ENCODE results near the gene XRCC1. TPM values are rescaled to one million over a fixed set of nuclear protein-coding genes. Genes with fewer than 3 reads are reported as not detected.
A peak's percentile ranks its signal among the peaks of the same experiment; 100 is the strongest.

XRCC1 gene
- total and polyA plus RNA-seq, 10 of the 15 experiments (the other 5 are each of a cell fraction or from before 2014, with no cell fraction given), result 2.0 to 51.1 (median 33.7) TPM

- TF ChIP-seq TCF3 (IDR thresholded peaks at IDR 0.05; ENCODE audit: borderline replicate concordance, insufficient read depth, low read depth, low read length) (no peak), CUX1 (IDR thresholded peaks at IDR 0.05; ENCODE audit: insufficient replicate concordance, low read depth, low read length) (no peak), IKZF1 (conservative IDR thresholded peaks at IDR 0.05) (peak; percentile 100), STAT1 (conservative IDR thresholded peaks at IDR 0.05) (peak; percentile 95; the same call in 1 of the 2 replicates), ESRRA (IDR thresholded peaks at IDR 0.05; ENCODE audit: low read length) (no peak), BCL11A (IDR thresholded peaks at IDR 0.05; ENCODE audit: low read depth, low read length) (no peak), ZNF24 (IDR thresholded peaks at IDR 0.05) (no peak), ASH2L (IDR thresholded peaks at IDR 0.05; ENCODE audit: borderline replicate concordance, low read depth) (no peak), SMAD5 (IDR thresholded peaks at IDR 0.05; ENCODE audit: low read depth) (no peak), RAD51 (IDR thresholded peaks at IDR 0.05) (no peak), YY1 (IDR thresholded peaks at IDR 0.05; ENCODE audit: low read depth, low read length) (peak; percentile 49; the same call in 1 of the 2 replicates), POLR2A (IDR thresholded peaks at IDR 0.05; ENCODE audit: low read depth, low read length) (peak; percentile 48), KDM1A (IDR thresholded peaks at IDR 0.05; ENCODE audit: borderline replicate concordance) (no peak), JUNB (IDR thresholded peaks at IDR 0.05) (no peak), NR2C1 (IDR thresholded peaks at IDR 0.05) (peak; percentile 73), CREB1 (IDR thresholded peaks at IDR 0.05; ENCODE audit: low read depth) (peak; percentile 100), POU2F2 (IDR thresholded peaks at IDR 0.05; ENCODE audit: borderline replicate concordance, low read depth, low read length) (peak; percentile 20; the same call in 1 of the 3 replicates), SUZ12 (IDR thresholded peaks at IDR 0.05; ENCODE audit: unreplicated experiment) (no peak)
- TF ChIP-seq, protein P1, sequence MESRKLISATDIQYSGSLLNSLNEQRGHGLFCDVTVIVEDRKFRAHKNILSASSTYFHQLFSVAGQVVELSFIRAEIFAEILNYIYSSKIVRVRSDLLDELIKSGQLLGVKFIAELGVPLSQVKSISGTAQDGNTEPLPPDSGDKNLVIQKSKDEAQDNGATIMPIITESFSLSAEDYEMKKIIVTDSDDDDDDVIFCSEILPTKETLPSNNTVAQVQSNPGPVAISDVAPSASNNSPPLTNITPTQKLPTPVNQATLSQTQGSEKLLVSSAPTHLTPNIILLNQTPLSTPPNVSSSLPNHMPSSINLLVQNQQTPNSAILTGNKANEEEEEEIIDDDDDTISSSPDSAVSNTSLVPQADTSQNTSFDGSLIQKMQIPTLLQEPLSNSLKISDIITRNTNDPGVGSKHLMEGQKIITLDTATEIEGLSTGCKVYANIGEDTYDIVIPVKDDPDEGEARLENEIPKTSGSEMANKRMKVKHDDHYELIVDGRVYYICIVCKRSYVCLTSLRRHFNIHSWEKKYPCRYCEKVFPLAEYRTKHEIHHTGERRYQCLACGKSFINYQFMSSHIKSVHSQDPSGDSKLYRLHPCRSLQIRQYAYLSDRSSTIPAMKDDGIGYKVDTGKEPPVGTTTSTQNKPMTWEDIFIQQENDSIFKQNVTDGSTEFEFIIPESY (IDR thresholded peaks at IDR 0.05), result peak; percentile 96
- TF ChIP-seq, protein P2, sequence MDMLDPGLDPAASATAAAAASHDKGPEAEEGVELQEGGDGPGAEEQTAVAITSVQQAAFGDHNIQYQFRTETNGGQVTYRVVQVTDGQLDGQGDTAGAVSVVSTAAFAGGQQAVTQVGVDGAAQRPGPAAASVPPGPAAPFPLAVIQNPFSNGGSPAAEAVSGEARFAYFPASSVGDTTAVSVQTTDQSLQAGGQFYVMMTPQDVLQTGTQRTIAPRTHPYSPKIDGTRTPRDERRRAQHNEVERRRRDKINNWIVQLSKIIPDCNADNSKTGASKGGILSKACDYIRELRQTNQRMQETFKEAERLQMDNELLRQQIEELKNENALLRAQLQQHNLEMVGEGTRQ (IDR thresholded peaks at IDR 0.05; ENCODE audit: borderline replicate concordance, low read depth, low read length), result no peak
- TF ChIP-seq, protein P3, sequence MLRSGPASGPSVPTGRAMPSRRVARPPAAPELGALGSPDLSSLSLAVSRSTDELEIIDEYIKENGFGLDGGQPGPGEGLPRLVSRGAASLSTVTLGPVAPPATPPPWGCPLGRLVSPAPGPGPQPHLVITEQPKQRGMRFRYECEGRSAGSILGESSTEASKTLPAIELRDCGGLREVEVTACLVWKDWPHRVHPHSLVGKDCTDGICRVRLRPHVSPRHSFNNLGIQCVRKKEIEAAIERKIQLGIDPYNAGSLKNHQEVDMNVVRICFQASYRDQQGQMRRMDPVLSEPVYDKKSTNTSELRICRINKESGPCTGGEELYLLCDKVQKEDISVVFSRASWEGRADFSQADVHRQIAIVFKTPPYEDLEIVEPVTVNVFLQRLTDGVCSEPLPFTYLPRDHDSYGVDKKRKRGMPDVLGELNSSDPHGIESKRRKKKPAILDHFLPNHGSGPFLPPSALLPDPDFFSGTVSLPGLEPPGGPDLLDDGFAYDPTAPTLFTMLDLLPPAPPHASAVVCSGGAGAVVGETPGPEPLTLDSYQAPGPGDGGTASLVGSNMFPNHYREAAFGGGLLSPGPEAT (IDR thresholded peaks at IDR 0.05; ENCODE audit: low read depth), result peak; percentile 95
These were observed 20.9 kb upstream of the XRCC1 start, which contains the start of the genes IRGQ and ZNF576 (continued) for GRCh38 chr19:43595999-43596841.

Data from GM12878 (cell line).